Thyroid gland (tissue), 4 donors: ENCODE measurements around the gene AIRE. TPM values are rescaled to one million over a fixed set of nuclear protein-coding genes. Genes with fewer than 3 reads are reported as not detected.
"Not testable (repeated sequence)": the region's sequence is repeated elsewhere in the genome, so short reads cannot be mapped to it uniquely, and the experiment has no call there.

Source experiments
- DNase-seq, 2 donors: peaks; one replicate each; pipeline ENCODE4 v3.0.0-alpha.2; 2019
- H3K27ac ChIP-seq, 3 donors: fragments of 200-600 bp; sonication (generic); 1 replicate in 2 of 3; 2 replicates in 1 of 3; pipeline ENCODE4 v1.5.1; 2016 to 2019; ENCODE audit warnings: mild to moderate bottlenecking in 1 of 3, moderate library complexity in 1 of 3
- H3K27me3 ChIP-seq: fragments of 200-600 bp; sonication (generic); one replicate; pipeline ENCODE4 v1.5.1; 2019
- H3K36me3 ChIP-seq, 2 donors: fragments of 200-600 bp; sonication (generic); one replicate each; pipeline ENCODE4 v1.5.1; 2016 to 2019
- H3K4me1 ChIP-seq, 2 donors: fragments of 200-600 bp; sonication (generic); one replicate each; pipeline ENCODE4 v1.5.1; 2017 to 2019
- H3K4me3 ChIP-seq, 3 donors: fragments of 200-600 bp; sonication (generic); replicated peaks in 1 of 3; 1 replicate in 2 of 3; 2 replicates in 1 of 3; pipeline ENCODE4 v1.5.1; 2016; ENCODE audit warnings: mild to moderate bottlenecking in 1 of 3
- H3K9me3 ChIP-seq: fragments of 200-600 bp; sonication (generic); one replicate; pipeline ENCODE4 v1.5.1; 2017
- CTCF ChIP-seq, 6 experiments: fragments of 200-600 bp in 3 of 6; fragments of 450-650 bp in 3 of 6; sonication (generic) in 3 of 6; IDR thresholded peaks; one replicate each; pipeline ENCODE4 v1.5.1; 2016 to 2019; ENCODE audit warnings: antibody characterized with exemption in 6 of 6, mild to moderate bottlenecking in 2 of 6, inconsistent platforms in 1 of 6, moderate library complexity in 1 of 6
- POLR2A ChIP-seq, 2 donors: fragments of 450-650 bp; IDR thresholded peaks; one replicate each; pipeline ENCODE4 v1.6.1; 2017; ENCODE audit warnings: antibody characterized with exemption in 2 of 2, mild to moderate bottlenecking in 2 of 2, moderate library complexity in 1 of 2
- WGBS, 2 donors: methylation state at CpG; one replicate each; pipeline ENCODE4 v1.1.5; 2017; 5-methylcytosine and 5-hydroxymethylcytosine counted together
- intact Hi-C: fragments of 100-400 bp; cut with DNase I; formaldehyde crosslinking; loops from one replicate; pipeline ENCODE4 v1.15.1; 2023
- total RNA-seq, 4 donors: library from RNA; depleted of rRNA; stranded (reverse); fragments of >200 nt; gene quantifications; one replicate each; pipeline ENCODE4 v1.2.3, GENCODE V29; 2016

Gene AIRE
- total RNA-seq, 4 donors from 2014 or later: 0.13 TPM; not detected in 3

- peak; percentile 78 for DNase-seq
- H3K27me3 ChIP-seq: no peaks in the 10 kb centered on the region
- no peaks in the 10 kb centered on the region for H3K36me3 ChIP-seq
- H3K4me3 ChIP-seq: peak overlapping the region; percentile 10 to 94 (median 79)
- intact Hi-C loops: no loop called here
- peaks cover 7 to 51% of the 10 kb centered on the region in 2 donors for H3K4me1 ChIP-seq
- 4% methylated on average over 7 to 10 of the region's 67 CpGs for WGBS, 2 donors
- no peaks in the 10 kb centered on the region for H3K9me3 ChIP-seq
- peak; percentile 13 to 48 for TF ChIP-seq POLR2A (IDR thresholded peaks at IDR 0.05)
- TF ChIP-seq CTCF (IDR thresholded peaks at IDR 0.05): no peak
- H3K27ac ChIP-seq: peak overlapping the region; percentile 53 to 91 (median 79)
Measured at GRCh38 chr21:44300262-44300959, 14.7 kb downstream of the AIRE start.

GRCh38 chr21:44301141-44301540 is 15.5 kb downstream of the AIRE start:
- intact Hi-C loops: no loop called here
- Histone ChIP-seq H3K4me3 (peak overlapping the region in 1 of 3 donors; percentile 94), H3K27ac (peak overlapping the region in 1 of 3 donors; percentile 53), H3K36me3 (no peaks in the 10 kb centered on the region), H3K27me3 (no peaks in the 10 kb centered on the region), H3K4me1 (peaks cover 7 to 51% of the 10 kb centered on the region in 2 donors), H3K9me3 (no peaks in the 10 kb centered on the region)
- 71 to 86% methylated on average over 12 of the region's 13 CpGs for WGBS, 2 donors
- DNase-seq: no peak
- no peak for TF ChIP-seq CTCF (IDR thresholded peaks at IDR 0.05)
- TF ChIP-seq POLR2A (IDR thresholded peaks at IDR 0.05): no peak

GRCh38 chr21:44301961-44302406 is 16.3 kb downstream of the AIRE start:
- H3K4me3 ChIP-seq: no peak overlapping the region
- no peak for TF ChIP-seq POLR2A (IDR thresholded peaks at IDR 0.05)
- TF ChIP-seq CTCF (IDR thresholded peaks at IDR 0.05): no peak
- no peaks in the 10 kb centered on the region for H3K9me3 ChIP-seq
- H3K27ac ChIP-seq: no peak overlapping the region
- H3K4me1 ChIP-seq: peaks cover 7 to 51% of the 10 kb centered on the region in 2 donors
- WGBS, 2 donors: 85 to 93% methylated on average over 8 to 9 of the region's 9 CpGs
- no peak for DNase-seq
- intact Hi-C loops: no loop called here
- H3K36me3 ChIP-seq: no peaks in the 10 kb centered on the region
- H3K27me3 ChIP-seq: no peaks in the 10 kb centered on the region

GRCh38 chr21:44302573-44303401 is 17.1 kb downstream of the AIRE start:
- H3K27ac ChIP-seq, H3K36me3 ChIP-seq, intact Hi-C loops, H3K27me3 ChIP-seq, H3K9me3 ChIP-seq, H3K4me3 ChIP-seq: not testable (repeated sequence)
- H3K4me1 ChIP-seq: peaks cover 7 to 45% of the 10 kb centered on the region in 2 donors
- DNase-seq: peak in 1 of 2 donors; percentile 27
- WGBS, 2 donors: 76 to 82% methylated on average over 23 of the region's 23 CpGs

- Histone ChIP-seq H3K27ac (no peak overlapping the region), H3K4me1 (peaks cover 7 to 42% of the 10 kb centered on the region in 2 donors), H3K27me3 (no peaks in the 10 kb centered on the region), H3K4me3 (no peak overlapping the region), H3K9me3 (no peaks in the 10 kb centered on the region), H3K36me3 (no peaks in the 10 kb centered on the region)
- 78% methylated on average over 12 of the region's 12 CpGs for WGBS, 2 donors
- intact Hi-C loops: no loop called here
- no peak for DNase-seq
- no peak for TF ChIP-seq POLR2A (IDR thresholded peaks at IDR 0.05)
Measured at GRCh38 chr21:44303490-44303981, 17.9 kb downstream of the AIRE start.
